Right ventricle myocardium inferior (tissue), 1 donor: ENCODE data around the gene CCL23. TPM values are rescaled to one million over a fixed set of nuclear protein-coding genes. Genes with fewer than 3 reads are reported as not detected.
A peak's percentile ranks its signal among the peaks of the same experiment; 100 is the strongest.

Experiments used
- ATAC-seq: fragments of 200-7000 bp; cut with Tn5 transposase; one replicate; pipeline ENCODE4 v1.9.1; 2020; ENCODE audit warnings: mild to moderate bottlenecking, moderate library complexity
- DNase-seq: peaks from one replicate; pipeline ENCODE4 v3.0.0; 2021; ENCODE audit errors: missing footprints
- intact Hi-C: fragments of 100-400 bp; cut with DNase I; formaldehyde crosslinking; loops from one replicate; pipeline ENCODE4 v1.11.0; 2022
- total RNA-seq: library from RNA; stranded (reverse); fragmentation: NEBNext Ultra II Directional; extraction: Animal tissue kit (Norgen Biotek cat#: 25700); gene quantifications from one replicate; pipeline ENCODE4 v1.2.1, GENCODE V29; 2021
- donor health status: DM: no; HTN: yes; CAD: no; lungs with severe emphysema.

CCL23 gene
- total RNA-seq, 1 donor from 2014 or later: not detected

- ATAC-seq: no peak
- DNase-seq: no peak
- intact Hi-C loops: loop anchor here (10.0 kb wide), 1 partner anchor 166 kb away; no protein-coding TSS in a partner anchor
Measured at GRCh38 chr17:35978346-35978745, 39.4 kb downstream of the CCL23 start.

- ATAC-seq: no peak
- intact Hi-C loops: loop anchor here (10.0 kb wide), 1 partner anchor 167 kb away; no protein-coding TSS in a partner anchor
Measured at GRCh38 chr17:35977509-35977908, 40.3 kb downstream of the CCL23 start.

GRCh38 chr17:35973333-35974260 lies 44.2 kb downstream of the CCL23 start:
- ATAC-seq (no peak), DNase-seq (no peak)
- intact Hi-C loops: loop anchor here (5.0 to 10.0 kb wide), 2 partner anchors 99 to 171 kb away; no protein-coding TSS in a partner anchor

More at GRCh38 chr17:35977509-35977908, 40.3 kb downstream of the CCL23 start:
- no peak for DNase-seq

- DNase-seq (no peak), ATAC-seq (no peak)
- intact Hi-C loops: loop anchor here (5.0 to 10.0 kb wide), 2 partner anchors 99 to 172 kb away; no protein-coding TSS in a partner anchor
Measured at GRCh38 chr17:35972945-35973332, 44.8 kb downstream of the CCL23 start.

DNA sequence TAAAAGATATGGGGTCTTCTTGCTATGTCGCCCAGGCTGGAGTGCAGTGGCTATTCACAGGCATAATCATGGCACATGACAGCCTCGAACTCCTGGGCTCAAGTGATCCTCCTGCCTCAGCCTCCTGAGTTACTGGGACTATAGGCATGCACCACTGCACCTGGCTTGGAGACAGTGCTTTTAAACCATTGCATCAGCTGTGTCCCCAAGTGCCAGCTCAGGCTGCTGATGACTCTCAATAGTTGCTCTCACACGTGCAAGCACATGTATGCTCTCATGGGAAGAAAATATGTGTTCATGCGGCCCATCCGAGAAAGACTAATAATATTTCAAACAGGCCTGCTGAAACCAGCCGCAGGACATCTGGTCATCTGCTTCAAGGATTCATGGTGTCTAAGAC lies 45.2 kb downstream of the CCL23 start:
- no peak for DNase-seq
- ATAC-seq: no peak
- intact Hi-C loops: loop anchor here (5.0 to 10.0 kb wide), 2 partner anchors 100 to 172 kb away; no protein-coding TSS in a partner anchor

- ATAC-seq (no peak), DNase-seq (no peak)
- intact Hi-C loops: loop anchor here (5.0 to 10.0 kb wide), 2 partner anchors 100 to 173 kb away; no protein-coding TSS in a partner anchor
Measured at GRCh38 chr17:35972066-35972465, 45.7 kb downstream of the CCL23 start.

DNA sequence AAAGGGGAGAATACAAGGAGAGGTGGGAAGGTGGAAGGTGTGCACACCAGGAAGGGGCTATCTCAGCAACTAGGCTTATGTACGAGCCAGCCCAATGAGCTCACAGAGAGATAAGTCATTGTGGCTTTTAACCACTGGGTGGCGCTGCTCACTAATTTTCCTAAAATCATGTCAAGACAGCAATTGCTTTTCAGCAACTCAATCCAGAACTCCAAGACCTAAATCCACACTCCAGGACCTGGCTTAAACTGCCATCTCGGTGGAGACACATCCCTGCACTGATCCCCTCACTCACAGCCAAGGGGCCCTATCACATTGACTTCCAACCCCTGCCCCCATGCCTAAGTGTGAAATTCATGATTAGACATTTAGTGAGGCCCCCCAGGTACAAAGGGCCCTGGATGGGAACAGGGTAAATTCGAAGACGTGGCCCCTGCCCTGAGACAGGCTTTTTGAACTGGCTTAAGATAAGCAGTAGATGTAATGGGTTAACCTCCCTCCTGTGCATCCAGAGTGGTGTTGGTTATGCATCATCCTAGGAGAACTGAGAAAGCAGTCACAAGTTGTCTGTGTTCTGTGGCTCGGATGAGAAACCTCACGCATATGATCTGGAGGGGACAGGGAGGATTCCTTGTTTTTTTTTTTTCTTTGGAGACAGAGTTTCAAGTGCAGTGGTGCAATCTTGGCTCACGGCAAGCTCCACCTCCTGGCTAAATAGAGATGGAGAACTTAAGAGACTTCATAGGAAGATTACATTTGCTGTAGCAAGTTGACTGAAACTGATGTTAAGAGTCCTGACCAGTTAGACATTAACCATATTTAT lies 48.0 kb downstream of the CCL23 start:
- peak; percentile 70 for ATAC-seq
- intact Hi-C loops: loop anchor here (2.0 to 10.0 kb wide), 3 partner anchors 103 to 513 kb away; no protein-coding TSS in a partner anchor
- DNase-seq: no peak

DNA sequence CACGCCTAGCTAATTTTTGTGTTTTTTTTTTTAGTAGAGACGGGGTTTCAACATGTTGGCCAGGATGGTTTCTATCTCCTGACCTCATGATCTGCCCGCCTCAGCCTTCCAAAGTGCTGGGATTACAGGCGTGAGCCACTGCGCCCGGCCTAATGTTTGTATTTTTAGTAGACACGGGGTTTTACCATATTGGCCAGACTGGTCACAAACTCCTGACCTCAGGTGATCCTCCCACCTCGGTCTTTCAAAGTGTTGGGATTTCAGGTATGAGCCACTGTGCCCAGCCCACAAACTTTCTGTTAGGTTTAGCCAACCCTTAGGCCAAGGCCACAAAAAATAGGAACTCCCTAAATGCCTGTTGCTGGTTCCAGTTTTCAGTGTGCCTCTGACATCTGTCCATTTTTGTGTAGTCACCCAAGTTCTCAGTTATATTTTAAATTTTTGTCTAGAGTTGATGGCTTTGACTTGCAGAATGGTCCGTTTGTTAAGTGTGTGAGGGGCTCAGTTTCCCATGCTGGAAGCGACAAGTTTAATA lies 49.2 kb downstream of the CCL23 start:
- intact Hi-C loops: loop anchor here (2.0 kb wide), 1 partner anchor 514 kb away; no protein-coding TSS in a partner anchor
- ATAC-seq (no peak), DNase-seq (no peak)

- no peak for DNase-seq
- no peak for ATAC-seq
- intact Hi-C loops: no loop called here
Measured at GRCh38 chr17:35965272-35965671, 52.5 kb downstream of the CCL23 start.

- DNase-seq (no peak), ATAC-seq (no peak)
- intact Hi-C loops: no loop called here
Measured at GRCh38 chr17:35963663-35964062, 54.1 kb downstream of the CCL23 start.

Other genes starting within 250 kb of the CCL23 start
- gene MMP28, start 222.3 kb downstream of the CCL23 start, total RNA-seq: 2.3 TPM
- gene TAF15, start 208.5 kb downstream of the CCL23 start, total RNA-seq: 95.9 TPM
- not detected for gene HEATR9, start 149.1 kb downstream of the CCL23 start, total RNA-seq
- gene CCL5, start 137.6 kb downstream of the CCL23 start, total RNA-seq: 1.7 TPM
- not detected for gene RDM1, start 87.2 kb downstream of the CCL23 start, total RNA-seq
- not detected for gene LYZL6, start 74.3 kb downstream of the CCL23 start, total RNA-seq
- gene CCL16, start 36.5 kb downstream of the CCL23 start, total RNA-seq: not detected
- gene CCL14, start 31.2 kb downstream of the CCL23 start, total RNA-seq: 10.3 TPM
- gene CCL15, start 16.4 kb downstream of the CCL23 start, total RNA-seq: not detected
- gene CCL18, start 46.3 kb upstream of the CCL23 start, total RNA-seq: 3.7 TPM
- gene CCL3, start 72.2 kb upstream of the CCL23 start, total RNA-seq: not detected
- gene CCL4, start 85.9 kb upstream of the CCL23 start, total RNA-seq: 0.92 TPM
- 4.0 TPM for gene TBC1D3B, start 158.7 kb upstream of the CCL23 start, total RNA-seq
- gene CCL3L1, start 178.8 kb upstream of the CCL23 start, total RNA-seq: not detected
- not detected for gene CCL4L2, start 193.1 kb upstream of the CCL23 start, total RNA-seq
- gene TBC1D3I, start 246.6 kb upstream of the CCL23 start, total RNA-seq: not detected